Body of pancreas (tissue), 4 donors: ENCODE data around the gene ATP4B. TPM values are rescaled to one million over a fixed set of nuclear protein-coding genes. Genes with fewer than 3 reads are reported as not detected.
"Not testable (repeated sequence)": the region's sequence is repeated elsewhere in the genome, so short reads cannot be mapped to it uniquely, and the experiment has no call there.

ENCODE experiments used
- ATAC-seq: fragments of 150-250 bp; one replicate; pipeline ENCODE4 v1.9.1; 2016
- DNase-seq, 4 donors: peaks; one replicate each; pipeline ENCODE4 v3.0.0-alpha.2; 2019
- H3K27ac ChIP-seq, 4 donors: fragments of 200-600 bp; sonication (generic); 1 replicate in 3 of 4; 2 replicates in 1 of 4; pipeline versions ENCODE4 v1.5.1 to v1.6.1; 2016 to 2019; ENCODE audit warnings: mild to moderate bottlenecking in 1 of 4, mixed read lengths in 1 of 4, moderate library complexity in 1 of 4
- H3K27me3 ChIP-seq, 2 donors: fragments of 200-600 bp; sonication (generic); one replicate each; pipeline ENCODE4 v1.6.0; 2016; ENCODE audit warnings: mild to moderate bottlenecking in 1 of 2
- H3K36me3 ChIP-seq, 2 donors: fragments of 200-600 bp; sonication (generic); replicated peaks in 1 of 2; 2 replicates each; pipeline ENCODE4 v1.5.1; 2016; ENCODE audit warnings: low read depth in 2 of 2; ENCODE audit not compliant: insufficient read depth in 1 of 2
- H3K4me1 ChIP-seq: fragments of 200-600 bp; sonication (generic); one replicate; pipeline ENCODE4 v1.6.0; 2016
- H3K4me3 ChIP-seq, 2 donors: fragments of 200-600 bp; sonication (generic); 1 replicate in 1 of 2; 2 replicates in 1 of 2; pipeline ENCODE4 v1.5.1; 2016 to 2019
- H3K9me3 ChIP-seq, 3 donors: fragments of 200-600 bp; sonication (generic); 1 replicate in 2 of 3; 2 replicates in 1 of 3; pipeline ENCODE4 v1.5.1; 2016
- CTCF ChIP-seq, 7 experiments: fragments of 450-650 bp in 4 of 7; fragments of 200-600 bp in 3 of 7; sonication (generic) in 3 of 7; IDR thresholded peaks; one replicate each; pipeline ENCODE4 v1.5.1; 2016 to 2019; ENCODE audit warnings: antibody characterized with exemption in 7 of 7
- POLR2A ChIP-seq, 3 donors: fragments of 450-650 bp; IDR thresholded peaks; one replicate each; pipeline ENCODE4 v1.6.1; 2016; ENCODE audit warnings: antibody characterized with exemption in 3 of 3, mild to moderate bottlenecking in 2 of 3
- WGBS, 2 donors: methylation state at CpG; one replicate each; pipeline ENCODE4 v1.1.5; 2017; 5-methylcytosine and 5-hydroxymethylcytosine counted together
- intact Hi-C: fragments of 100-400 bp; cut with DNase I; formaldehyde crosslinking; loops from one replicate; pipeline ENCODE4 v1.15.1; 2023
- total RNA-seq, 2 donors: library from RNA; depleted of rRNA; stranded (reverse); fragments of >200 nt; gene quantifications; one replicate each; pipeline ENCODE4 v1.1.0, GENCODE V29; 2016

ATP4B gene
- total RNA-seq, 2 donors from 2014 or later, result not detected

GRCh38 chr13:113623491-113624234, 34.3 kb downstream of the ATP4B start:
- no peak for DNase-seq
- intact Hi-C loops, result no loop called here
- H3K36me3 ChIP-seq, result no peaks in the 10 kb centered on the region
- no peak overlapping the region for H3K27ac ChIP-seq
- no peak overlapping the region for H3K4me3 ChIP-seq
- no peak for ATAC-seq
- no peaks in the 10 kb centered on the region for H3K27me3 ChIP-seq
- no peaks in the 10 kb centered on the region for H3K9me3 ChIP-seq
- TF ChIP-seq POLR2A (IDR thresholded peaks at IDR 0.05) (no peak), CTCF (IDR thresholded peaks at IDR 0.05) (no peak)
- no peaks in the 10 kb centered on the region for H3K4me1 ChIP-seq
- WGBS, 2 donors, result 91 to 95% methylated on average over 7 to 16 of the region's 20 CpGs

GRCh38 chr13:113622791-113623490, 35.1 kb downstream of the ATP4B start:
- WGBS, 2 donors, result 81 to 90% methylated on average over 26 to 29 of the region's 29 CpGs
- DNase-seq (no peak), ATAC-seq (no peak)
- Histone ChIP-seq H3K27me3 (no peaks in the 10 kb centered on the region), H3K36me3 (no peaks in the 10 kb centered on the region), H3K4me1 (no peaks in the 10 kb centered on the region), H3K27ac (no peak overlapping the region), H3K9me3 (no peaks in the 10 kb centered on the region), H3K4me3 (no peak overlapping the region)
- intact Hi-C loops, result no loop called here
- TF ChIP-seq CTCF (IDR thresholded peaks at IDR 0.05) (no peak), POLR2A (IDR thresholded peaks at IDR 0.05) (no peak)

GRCh38 chr13:113621986-113622550, 35.9 kb downstream of the ATP4B start:
- intact Hi-C loops, DNase-seq, H3K9me3 ChIP-seq, H3K36me3 ChIP-seq, ATAC-seq, H3K27me3 ChIP-seq, H3K27ac ChIP-seq, H3K4me3 ChIP-seq, H3K4me1 ChIP-seq: not testable (repeated sequence)
- 96 to 97% methylated on average over 20 of the region's 20 CpGs for WGBS, 2 donors

GRCh38 chr13:113621498-113621897, 36.5 kb downstream of the ATP4B start:
- H3K4me3 ChIP-seq, ATAC-seq, intact Hi-C loops, H3K4me1 ChIP-seq, H3K36me3 ChIP-seq, H3K27me3 ChIP-seq, H3K27ac ChIP-seq, H3K9me3 ChIP-seq: not testable (repeated sequence)
- peak in 1 of 4 donors; percentile 19 for DNase-seq
- TF ChIP-seq CTCF (IDR thresholded peaks at IDR 0.05), result peak in 4 of 7 experiments; percentile 14 to 29 (median 20)
- 73 to 94% methylated on average over 10 to 13 of the region's 13 CpGs for WGBS, 2 donors

- H3K27me3 ChIP-seq, result no peaks in the 10 kb centered on the region
- no peaks in the 10 kb centered on the region for H3K4me1 ChIP-seq
- no peaks in the 10 kb centered on the region for H3K9me3 ChIP-seq
- 95 to 96% methylated on average over 15 of the region's 15 CpGs for WGBS, 2 donors
- no peak overlapping the region for H3K27ac ChIP-seq
- H3K4me3 ChIP-seq, result no peak overlapping the region
- TF ChIP-seq POLR2A (IDR thresholded peaks at IDR 0.05) (no peak), CTCF (IDR thresholded peaks at IDR 0.05) (no peak)
- DNase-seq, result no peak
- no peak for ATAC-seq
- intact Hi-C loops, result no loop called here
- no peaks in the 10 kb centered on the region for H3K36me3 ChIP-seq
These were observed 37.0 kb downstream of the ATP4B start for GRCh38 chr13:113621046-113621445.
